Stimulated activated CD4-positive, alpha-beta T cell treated with anti-CD3 and anti-CD28 coated beads, Interleukin-2, amount 100 ng/mL, for 48 hours (primary cell): ENCODE data around the gene DTNB.
"Not testable (repeated sequence)": the region's sequence is repeated elsewhere in the genome, so short reads cannot be mapped to it uniquely, and the experiment has no call there.

Source experiments
- DNase-seq, 2 donors: peaks; one replicate each; pipeline ENCODE4 v3.0.0-alpha.2; 2020

Gene DTNB

GRCh38 chr2:25446122-25446521, 227.3 kb downstream of the DTNB start:
- no peak for DNase-seq

GRCh38 chr2:25445464-25445863, 227.9 kb downstream of the DTNB start:
- no peak for DNase-seq

GRCh38 chr2:25444608-25445270, 228.6 kb downstream of the DTNB start:
- no peak for DNase-seq

GRCh38 chr2:25443766-25444165, 229.6 kb downstream of the DTNB start:
- DNase-seq = no peak

- DNase-seq = no peak
Measured at GRCh38 chr2:25441353-25441752, 232.0 kb downstream of the DTNB start.

GRCh38 chr2:25438793-25439192, 234.6 kb downstream of the DTNB start:
- no peak for DNase-seq

GRCh38 chr2:25437881-25438662, 235.3 kb downstream of the DTNB start:
- DNase-seq = no peak

- DNase-seq = no peak
Measured at GRCh38 chr2:25435421-25435820, 238.0 kb downstream of the DTNB start.

GRCh38 chr2:25431604-25432003, 241.8 kb downstream of the DTNB start:
- DNase-seq = no peak

GRCh38 chr2:25430556-25430955, 242.8 kb downstream of the DTNB start:
- DNase-seq = no peak

GRCh38 chr2:25426326-25426725, 247.1 kb downstream of the DTNB start:
- DNase-seq = no peak

GRCh38 chr2:25424426-25425028, 248.8 kb downstream of the DTNB start:
- DNase-seq = no peak

GRCh38 chr2:25421820-25422411, 251.5 kb downstream of the DTNB start:
- DNase-seq = no peak

GRCh38 chr2:25421289-25421688, 252.1 kb downstream of the DTNB start:
- no peak for DNase-seq

GRCh38 chr2:25420820-25421237, 252.5 kb downstream of the DTNB start:
- no peak for DNase-seq

- DNase-seq = no peak
Measured at GRCh38 chr2:25419678-25420242, 253.6 kb downstream of the DTNB start.

GRCh38 chr2:25418944-25419677, 254.3 kb downstream of the DTNB start:
- DNase-seq = no peak

GRCh38 chr2:25417715-25418369, 255.5 kb downstream of the DTNB start:
- no peak for DNase-seq

GRCh38 chr2:25416674-25417073, 256.7 kb downstream of the DTNB start:
- DNase-seq = no peak

GRCh38 chr2:25414781-25415180, 258.6 kb downstream of the DTNB start:
- DNase-seq = no peak

GRCh38 chr2:25413409-25413808, 260.0 kb downstream of the DTNB start:
- DNase-seq = not testable (repeated sequence)

GRCh38 chr2:25411753-25412152, 261.6 kb downstream of the DTNB start:
- no peak for DNase-seq
